ENCODE measurements around the gene NRN1L.

Gene NRN1L

DNA sequence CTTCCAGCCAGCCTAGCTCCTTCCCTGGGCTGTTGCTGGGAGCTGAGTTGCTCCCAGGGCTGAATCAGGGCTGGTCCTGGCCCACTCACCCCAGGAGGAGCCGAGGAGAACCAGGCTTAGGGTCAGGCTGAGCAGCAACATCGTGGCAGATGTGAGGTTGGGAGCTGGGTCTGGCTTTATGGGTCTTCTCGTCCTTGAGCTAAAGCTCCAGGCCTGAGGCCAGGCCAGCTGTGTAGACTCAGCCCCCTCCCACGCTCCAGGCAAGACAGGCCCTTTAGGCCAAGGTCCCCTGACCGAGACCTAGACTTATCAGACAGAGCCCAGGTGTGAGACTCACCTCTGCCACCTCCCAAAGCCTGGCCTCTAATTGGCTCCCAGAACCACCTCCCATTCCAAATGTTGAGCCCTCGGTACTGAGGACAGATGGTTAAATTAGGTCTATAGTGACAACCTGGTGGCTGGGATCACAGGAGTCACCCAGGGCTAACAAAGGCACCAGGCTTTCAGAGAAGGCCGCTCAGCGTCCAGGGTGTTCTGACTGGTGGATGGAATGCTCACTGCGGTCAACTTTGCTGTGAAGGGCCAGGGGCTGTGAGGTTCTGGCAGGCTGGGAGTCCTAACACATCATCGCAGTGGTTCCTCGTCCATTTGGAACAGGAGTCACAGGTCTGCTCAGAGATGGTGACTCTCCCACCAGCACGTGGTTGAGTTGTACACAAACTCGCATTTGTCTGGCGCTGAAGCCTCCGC, 47.2 kb downstream of the NRN1L start, which contains the start of gene CTRL:
Gene CTRL, minus strand, starts transcription at position 151 of the 750 bp plus-strand sequence. Its CDS starts 10 bp downstream, at position 141.
- POLR2A ChIA-PET: interaction anchor here (1.1 kb wide), 1 partner anchor 15 kb away, joined by 3 read pairs; no protein-coding TSS in a partner anchor
- CTCF ChIA-PET: interaction anchor here (0.5 to 1.7 kb wide), 2 partner anchors 48 to 115 kb away, joined by 4 to 5 read pairs; no protein-coding TSS in a partner anchor
- no peak for DNase-seq (ENCODE audit: extremely low spot score)
- TF ChIP-seq, protein P1, sequence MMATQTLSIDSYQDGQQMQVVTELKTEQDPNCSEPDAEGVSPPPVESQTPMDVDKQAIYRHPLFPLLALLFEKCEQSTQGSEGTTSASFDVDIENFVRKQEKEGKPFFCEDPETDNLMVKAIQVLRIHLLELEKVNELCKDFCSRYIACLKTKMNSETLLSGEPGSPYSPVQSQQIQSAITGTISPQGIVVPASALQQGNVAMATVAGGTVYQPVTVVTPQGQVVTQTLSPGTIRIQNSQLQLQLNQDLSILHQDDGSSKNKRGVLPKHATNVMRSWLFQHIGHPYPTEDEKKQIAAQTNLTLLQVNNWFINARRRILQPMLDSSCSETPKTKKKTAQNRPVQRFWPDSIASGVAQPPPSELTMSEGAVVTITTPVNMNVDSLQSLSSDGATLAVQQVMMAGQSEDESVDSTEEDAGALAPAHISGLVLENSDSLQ (IDR thresholded peaks at IDR 0.05): no peak
- no peak for TF ChIP-seq ELF4 (IDR thresholded peaks at IDR 0.05)
- TF ChIP-seq NFRKB (IDR thresholded peaks at IDR 0.05): no peak
- no peak for TF ChIP-seq L3MBTL2 (conservative IDR thresholded peaks at IDR 0.05)
- no peak for TF ChIP-seq SUZ12 (IDR thresholded peaks at IDR 0.05)
- no peak for TF ChIP-seq SP1 (IDR thresholded peaks at IDR 0.05)

DNA sequence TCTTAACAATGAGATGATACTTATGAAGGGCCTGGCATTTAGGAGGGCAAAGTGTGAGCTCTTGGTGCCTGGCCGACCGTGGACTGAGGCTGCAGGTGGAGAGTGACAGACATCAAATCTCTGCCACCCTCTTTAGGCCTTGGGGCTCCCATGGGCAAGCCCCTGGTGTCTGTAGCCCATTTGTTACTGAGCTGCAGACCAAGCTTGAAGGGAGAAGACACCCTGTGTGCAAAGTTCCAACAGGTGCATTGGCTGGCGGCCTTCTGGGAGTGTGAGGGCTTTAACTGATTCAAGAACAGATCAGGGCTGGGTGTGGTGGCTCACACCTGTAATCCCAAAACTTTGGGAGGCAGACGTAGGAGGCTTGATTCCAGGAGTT, 47.8 kb downstream of the NRN1L start:
- POLR2A ChIA-PET: interaction anchor here (0.6 to 0.8 kb wide), 2 partner anchors 50 to 266 kb away, joined by 3 read pairs; partner anchors contain the start of genes C16orf86 and ENKD1
- CTCF ChIA-PET: no interaction called here
- no peak for TF ChIP-seq ARNT (IDR thresholded peaks at IDR 0.05)
- TF ChIP-seq TARDBP (IDR thresholded peaks at IDR 0.05): no peak
- TF ChIP-seq, protein P1 (IDR thresholded peaks at IDR 0.05): no peak
- TF ChIP-seq ZNF384 (IDR thresholded peaks at IDR 0.05): no peak
- TF ChIP-seq CTBP1 (IDR thresholded peaks at IDR 0.05; ENCODE audit: borderline replicate concordance): no peak
- TF ChIP-seq L3MBTL2 (conservative IDR thresholded peaks at IDR 0.05): no peak
- no peak for TF ChIP-seq HDGF (IDR thresholded peaks at IDR 0.05; ENCODE audit: borderline replicate concordance)
- TF ChIP-seq LEF1 (IDR thresholded peaks at IDR 0.05; ENCODE audit: borderline replicate concordance): no peak
- TF ChIP-seq ELF4 (IDR thresholded peaks at IDR 0.05): no peak
- no peak for TF ChIP-seq FOXM1 (IDR thresholded peaks at IDR 0.05; ENCODE audit: borderline replicate concordance)
- TF ChIP-seq FOXA1 (IDR thresholded peaks at IDR 0.05): no peak
- TF ChIP-seq SUZ12 (IDR thresholded peaks at IDR 0.05): no peak
- no peak for TF ChIP-seq NFRKB (IDR thresholded peaks at IDR 0.05)
- no peak for TF ChIP-seq FOXK2 (IDR thresholded peaks at IDR 0.05)
- TF ChIP-seq SP1 (IDR thresholded peaks at IDR 0.05): no peak
- TF ChIP-seq BHLHE40 (IDR thresholded peaks at IDR 0.05; ENCODE audit: borderline replicate concordance): no peak
- DNase-seq (ENCODE audit: extremely low spot score): no peak

DNA sequence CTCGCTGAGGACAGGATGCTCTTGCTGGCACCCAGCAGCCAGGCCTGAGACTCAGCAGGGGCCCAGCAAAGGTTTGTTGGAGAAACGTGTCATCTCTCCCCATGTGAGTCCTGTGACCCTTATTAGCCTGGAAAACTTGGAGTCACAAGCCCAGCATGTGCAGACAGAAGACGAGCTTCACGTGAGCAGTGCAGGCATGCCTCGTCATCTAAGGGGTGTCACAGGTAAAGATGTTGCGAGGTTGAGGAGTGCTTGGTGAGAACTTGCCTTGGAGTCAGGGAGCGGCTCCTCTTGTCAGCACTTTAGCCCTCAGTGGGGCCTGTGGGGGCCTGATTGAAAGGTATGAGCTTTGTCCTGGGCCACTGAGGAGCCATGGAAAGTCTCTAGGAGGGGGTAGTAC, 49.1 kb downstream of the NRN1L start:
- no peak for DNase-seq (ENCODE audit: extremely low spot score)
- POLR2A ChIA-PET: interaction anchor here (1.6 to 2.4 kb wide), 2 partner anchors 8 to 41 kb away, joined by 4 to 12 read pairs; partner anchors contain the start of gene PSKH1
- TF ChIP-seq CTBP1 (IDR thresholded peaks at IDR 0.05; ENCODE audit: borderline replicate concordance): no peak
- TF ChIP-seq ELF4 (IDR thresholded peaks at IDR 0.05): no peak
- no peak for TF ChIP-seq ARNT (IDR thresholded peaks at IDR 0.05)
- TF ChIP-seq, protein P1 (IDR thresholded peaks at IDR 0.05): no peak
- TF ChIP-seq TARDBP (IDR thresholded peaks at IDR 0.05): no peak
- no peak for TF ChIP-seq BHLHE40 (IDR thresholded peaks at IDR 0.05; ENCODE audit: borderline replicate concordance)
- no peak for TF ChIP-seq FOXM1 (IDR thresholded peaks at IDR 0.05; ENCODE audit: borderline replicate concordance)
- TF ChIP-seq LEF1 (IDR thresholded peaks at IDR 0.05; ENCODE audit: borderline replicate concordance): no peak
- no peak for TF ChIP-seq SUZ12 (IDR thresholded peaks at IDR 0.05)
- TF ChIP-seq HDGF (IDR thresholded peaks at IDR 0.05; ENCODE audit: borderline replicate concordance): no peak
- no peak for TF ChIP-seq SP1 (IDR thresholded peaks at IDR 0.05)
- TF ChIP-seq FOXK2 (IDR thresholded peaks at IDR 0.05): no peak
- TF ChIP-seq L3MBTL2 (conservative IDR thresholded peaks at IDR 0.05): no peak
- CTCF ChIA-PET: interaction anchor here (1.3 kb wide), 1 partner anchor 50 kb away, joined by 7 read pairs; no protein-coding TSS in a partner anchor

DNA sequence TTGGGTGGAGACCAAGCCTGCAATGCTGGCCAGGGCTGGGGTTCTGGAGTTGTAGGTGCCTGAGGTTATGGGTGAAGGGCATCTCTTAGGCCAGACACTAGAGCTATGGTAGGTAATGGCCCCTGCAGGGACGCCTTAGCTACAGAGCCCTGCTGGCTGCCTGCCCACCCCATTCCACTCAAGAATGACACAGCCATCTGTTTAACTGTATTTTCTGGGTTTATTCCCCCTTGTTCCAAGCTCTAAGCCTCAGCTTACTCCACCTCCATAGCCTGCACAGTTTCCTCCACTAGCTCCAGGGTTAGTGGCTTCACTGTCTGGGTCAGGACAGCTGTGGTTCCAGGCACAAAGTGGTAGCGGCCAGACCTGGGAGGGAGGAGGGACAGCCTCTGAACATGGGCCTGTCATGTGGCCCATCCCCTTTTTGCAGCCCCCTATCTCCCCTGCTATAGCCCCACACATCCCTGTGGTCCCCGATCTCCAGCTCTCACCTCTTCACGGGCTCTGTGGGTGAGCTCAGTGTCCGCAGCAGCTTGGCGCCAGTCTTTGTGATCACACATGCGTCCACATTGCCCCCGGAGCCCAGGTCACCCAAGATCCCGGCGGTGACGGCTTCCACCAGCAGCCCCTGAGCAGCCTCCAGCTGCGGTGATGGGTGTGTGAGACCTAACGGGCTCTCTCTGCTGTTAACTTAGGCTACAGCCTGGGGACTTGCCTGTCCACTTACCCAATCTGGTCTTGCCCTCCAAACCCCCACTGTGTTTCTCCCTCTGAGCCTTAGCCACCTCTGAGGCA, 49.8 kb downstream of the NRN1L start:
- POLR2A ChIA-PET: interaction anchor here (1.0 to 2.4 kb wide), 5 partner anchors 9 to 268 kb away, joined by 3 to 12 read pairs (median 5); partner anchors contain the start of genes C16orf86, ENKD1 and PSKH1
- DNase-seq (ENCODE audit: extremely low spot score): no peak
- TF ChIP-seq ZNF384 (IDR thresholded peaks at IDR 0.05): no peak
- no peak for TF ChIP-seq LEF1 (IDR thresholded peaks at IDR 0.05; ENCODE audit: borderline replicate concordance)
- CTCF ChIA-PET: interaction anchor here (1.3 to 1.4 kb wide), 2 partner anchors 50 to 414 kb away, joined by 3 to 7 read pairs; no protein-coding TSS in a partner anchor

DNA sequence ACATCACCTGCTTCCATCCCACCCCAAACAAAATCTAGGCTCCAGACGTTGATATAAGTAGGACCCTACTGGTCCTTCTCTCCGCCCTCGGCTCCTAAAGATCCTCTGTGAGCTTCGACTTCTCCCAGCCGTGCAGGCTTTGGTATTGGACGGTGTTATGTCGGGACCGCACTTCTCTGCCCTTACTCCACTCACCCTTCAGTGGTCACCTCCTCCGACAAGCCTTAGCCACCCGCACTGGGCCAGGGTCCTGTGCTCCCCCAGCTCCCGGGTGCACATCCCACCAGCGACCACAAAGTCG, 50.4 kb downstream of the NRN1L start:
- no peak for TF ChIP-seq L3MBTL2 (conservative IDR thresholded peaks at IDR 0.05)
- no peak for TF ChIP-seq FOXK2 (IDR thresholded peaks at IDR 0.05)
- CTCF ChIA-PET: interaction anchor here (1.4 kb wide), 1 partner anchor 414 kb away, joined by 3 read pairs; no protein-coding TSS in a partner anchor

More for the DNA sequence above, 50.4 kb downstream of the NRN1L start:
- POLR2A ChIA-PET: interaction anchor here (0.9 to 2.4 kb wide), 17 partner anchors 9 to 268 kb away, joined by 3 to 12 read pairs (median 4); partner anchors contain the start of genes C16orf86, ENKD1, LCAT and NUTF2
- no peak for DNase-seq (ENCODE audit: extremely low spot score)
